A549 (cell line): ENCODE data around the gene PIP5KL1. TPM values are rescaled to one million over a fixed set of nuclear protein-coding genes. Genes with fewer than 3 reads are reported as not detected.

ENCODE experiments used
- ATAC-seq, 2 experiments: fragments of 200-7000 bp in 1 of 2; fragments of >200 bp in 1 of 2; cut with Nextera tagmentation in 1 of 2; cut with Tn5 transposase in 1 of 2; 3 replicates each; pipeline versions ENCODE4 v1.8.0 to v1.9.1; 2018 to 2020; ENCODE audit warnings: mild to moderate bottlenecking in 1 of 2, moderate library complexity in 1 of 2
- CTCF ChIA-PET: fragments of 300-600 bp; sonication (Branson Sonifier 250); formaldehyde crosslinking; extraction: SDS; loops from one replicate; lab custom pipeline; 2021; ENCODE audit warnings: antibody characterized with exemption, inconsistent platforms; lab: Yijun Ruan, JAX
- POLR2A ChIA-PET: fragments of 350-600 bp; formaldehyde crosslinking; extraction: SDS; loops from one replicate; lab custom pipeline; 2021; ENCODE audit warnings: antibody characterized with exemption, inconsistent platforms; lab: Yijun Ruan, JAX
- DNase-seq, 2 experiments: peaks; one replicate each; pipeline versions ENCODE4 v3.0.0 to v3.0.0-alpha.2; 2011 to 2016; ENCODE audit warnings: low read depth in 1 of 2, low spot score in 1 of 2
- FAIRE-seq: peaks from 2 replicates; lab custom pipeline; 2011; peaks lifted over from hg19 to GRCh38; lab: Jason Lieb, UNC
- H3K27ac ChIP-seq, 2 experiments: fragments of >200 bp; sonication (Bioruptor Twin); formaldehyde crosslinking; 3 replicates each; pipeline ENCODE4 v1.5.1; 2016 to 2017
- H3K4me1 ChIP-seq: fragments of >200 bp; sonication (Bioruptor Twin); formaldehyde crosslinking; 3 replicates; pipeline ENCODE4 v1.6.1; 2016
- H3K4me2 ChIP-seq: fragments of >200 bp; sonication (Bioruptor Twin); formaldehyde crosslinking; 3 replicates; pipeline ENCODE4 v1.6.1; 2016
- H3K4me3 ChIP-seq: fragments of >200 bp; sonication (Bioruptor Twin); formaldehyde crosslinking; 3 replicates; pipeline ENCODE4 v1.5.1; 2016
- H3K9me3 ChIP-seq: fragments of >200 bp; sonication (Bioruptor Twin); formaldehyde crosslinking; 3 replicates; pipeline ENCODE4 v1.6.1; 2016
- CBX2 ChIP-seq: fragments of 200-600 bp; sonication (generic); IDR thresholded peaks from 2 replicates; pipeline ENCODE4 v1.6.1; 2016; ENCODE audit warnings: low read depth, mild to moderate bottlenecking, borderline replicate concordance
- FOSB ChIP-seq: fragments of 250-450 bp; sonication (Bioruptor Pico); IDR thresholded peaks from 2 replicates; pipeline ENCODE4 v1.5.0; 2020; ENCODE audit warnings: mild to moderate bottlenecking, moderate library complexity
- FOSL2 ChIP-seq, 2 experiments: fragments of 450-650 bp in 1 of 2; fragments of >200 bp in 1 of 2; sonication (Bioruptor Twin) in 1 of 2; formaldehyde crosslinking; IDR thresholded peaks; 2 replicates each; pipeline versions ENCODE4 v1.5.0 to v1.6.1; 2016 to 2020; ENCODE audit warnings: mild to moderate bottlenecking in 1 of 2, moderate library complexity in 1 of 2
- HEYL ChIP-seq: fragments of 250-450 bp; sonication (Bioruptor Pico); IDR thresholded peaks from 2 replicates; pipeline ENCODE4 v1.8.0; 2021; ENCODE audit warnings: mild to moderate bottlenecking, moderate library complexity
- JUN ChIP-seq, 2 experiments: fragments of >200 bp; sonication (Bioruptor Twin); formaldehyde crosslinking; IDR thresholded peaks; 2 replicates in 1 of 2; 3 replicates in 1 of 2; pipeline ENCODE4 v1.6.1; 2016 to 2017
- KDM1A ChIP-seq: fragments of 200-600 bp; sonication (generic); IDR thresholded peaks from 2 replicates; pipeline ENCODE4 v1.6.1; 2016; ENCODE audit warnings: low read depth, mild to moderate bottlenecking
- MYC ChIP-seq: IDR thresholded peaks from 2 replicates; pipeline ENCODE4 v1.6.1; 2012; ENCODE audit warnings: mild to moderate bottlenecking, inconsistent platforms, low read length, improper control_type of control experiment, borderline replicate concordance
- NFE2L2 ChIP-seq: fragments of 150-350 bp; conservative IDR thresholded peaks from 2 replicates; pipeline ENCODE4 v1.6.1; 2014; ENCODE audit warnings: low read length
- PHF8 ChIP-seq: fragments of 200-600 bp; sonication (generic); IDR thresholded peaks from 2 replicates; pipeline ENCODE4 v1.6.1; 2016; ENCODE audit warnings: low read depth, mild to moderate bottlenecking, antibody characterized with exemption, moderate library complexity, borderline replicate concordance
- POLR2A ChIP-seq: IDR thresholded peaks from 2 replicates; pipeline ENCODE4 v1.6.1; 2012; ENCODE audit warnings: mild to moderate bottlenecking, low read length
- POLR2AphosphoS2 ChIP-seq: conservative IDR thresholded peaks from 2 replicates; pipeline ENCODE4 v1.6.1; 2012; ENCODE audit warnings: low read length, improper control_type of control experiment, inconsistent platforms
- RCOR1 ChIP-seq: fragments of 150-350 bp; IDR thresholded peaks from 2 replicates; pipeline ENCODE4 v1.6.1; 2014; ENCODE audit warnings: antibody characterized with exemption, low read length, low read depth
- RFX5 ChIP-seq: fragments of 450-650 bp; IDR thresholded peaks from 2 replicates; pipeline ENCODE4 v1.7.1; 2014; ENCODE audit warnings: antibody characterized with exemption, mild to moderate bottlenecking, moderate library complexity
- RNF2 ChIP-seq: fragments of 200-600 bp; sonication (generic); IDR thresholded peaks from 2 replicates; pipeline ENCODE4 v1.6.1; 2016; ENCODE audit warnings: low read depth, mild to moderate bottlenecking, antibody characterized with exemption, moderate library complexity, borderline replicate concordance
- SMC3 ChIP-seq: fragments of >200 bp; sonication (Bioruptor Twin); formaldehyde crosslinking; IDR thresholded peaks from 3 replicates; pipeline ENCODE4 v1.6.1; 2018; ENCODE audit warnings: inconsistent platforms
- SREBF2 ChIP-seq: fragments of 450-650 bp; IDR thresholded peaks from 2 replicates; pipeline ENCODE4 v1.6.1; 2014; ENCODE audit warnings: mild to moderate bottlenecking, moderate library complexity
- ZSCAN20 ChIP-seq: fragments of 250-450 bp; sonication (Bioruptor Pico); IDR thresholded peaks from 2 replicates; pipeline ENCODE4 v1.8.0; 2022; ENCODE audit warnings: mild to moderate bottlenecking, moderate library complexity
- WGBS: methylation state at CpG from one replicate; pipeline ENCODE4 v1.1.6; 2017; ENCODE audit errors: missing lambda C conversion rate; 5-methylcytosine and 5-hydroxymethylcytosine counted together
- polyA plus RNA-seq, 4 experiments: library from polyadenylated mRNA; depleted of rRNA in 3 of 4; stranded (reverse); fragments of >200 nt; fragmentation: RNase III in 1 of 4; extraction: RNeasy Plus Mini Kit Qiagen cat#74134 plus additional on column Dnase treatment in 1 of 4; gene quantifications; 2 replicates in 3 of 4; 3 replicates in 1 of 4; pipeline ENCODE4 v1.2.3, GENCODE V29; 2011 to 2017
- TF ChIP-seq, protein P1 (sequence below): fragments of >200 bp; sonication (Bioruptor Twin); formaldehyde crosslinking; IDR thresholded peaks from 3 replicates; pipeline ENCODE4 v1.5.1; 2016
- TF ChIP-seq, protein P2 (sequence below): fragments of 250-450 bp; sonication (Bioruptor Pico); IDR thresholded peaks from 2 replicates; pipeline ENCODE4 v1.5.0; 2020; ENCODE audit warnings: low read depth, mild to moderate bottlenecking, moderate library complexity
- TF ChIP-seq, protein P3 (sequence below): fragments of 250-450 bp; sonication (Bioruptor Pico); IDR thresholded peaks from 2 replicates; pipeline ENCODE4 v1.5.0; 2021; ENCODE audit warnings: mild to moderate bottlenecking, moderate library complexity, borderline replicate concordance
- TF ChIP-seq, protein P4 (sequence below): IDR thresholded peaks from 2 replicates; pipeline ENCODE4 v1.6.1; 2012
- TF ChIP-seq, protein P5 (sequence below): fragments of 200-600 bp; sonication (generic); IDR thresholded peaks from 2 replicates; pipeline ENCODE4 v1.6.1; 2016; ENCODE audit warnings: antibody characterized with exemption, mild to moderate bottlenecking, moderate library complexity
- TF ChIP-seq, protein P6 (sequence below): fragments of >200 bp; sonication (Bioruptor Twin); formaldehyde crosslinking; IDR thresholded peaks from 2 replicates; pipeline ENCODE4 v1.6.1; 2016
- TF ChIP-seq, protein P7 (sequence below): IDR thresholded peaks from 2 replicates; pipeline ENCODE4 v1.6.1; 2012; ENCODE audit warnings: low read depth, borderline replicate concordance
- TF ChIP-seq, protein P8 (sequence below): fragments of >200 bp; sonication (Bioruptor Twin); formaldehyde crosslinking; IDR thresholded peaks from 3 replicates; pipeline ENCODE4 v1.6.1; 2016

PIP5KL1 gene
- polyA plus RNA-seq, 2 of the 4 experiments (the other 2 are of a cell fraction) = 2.4 to 2.5 TPM

DNA sequence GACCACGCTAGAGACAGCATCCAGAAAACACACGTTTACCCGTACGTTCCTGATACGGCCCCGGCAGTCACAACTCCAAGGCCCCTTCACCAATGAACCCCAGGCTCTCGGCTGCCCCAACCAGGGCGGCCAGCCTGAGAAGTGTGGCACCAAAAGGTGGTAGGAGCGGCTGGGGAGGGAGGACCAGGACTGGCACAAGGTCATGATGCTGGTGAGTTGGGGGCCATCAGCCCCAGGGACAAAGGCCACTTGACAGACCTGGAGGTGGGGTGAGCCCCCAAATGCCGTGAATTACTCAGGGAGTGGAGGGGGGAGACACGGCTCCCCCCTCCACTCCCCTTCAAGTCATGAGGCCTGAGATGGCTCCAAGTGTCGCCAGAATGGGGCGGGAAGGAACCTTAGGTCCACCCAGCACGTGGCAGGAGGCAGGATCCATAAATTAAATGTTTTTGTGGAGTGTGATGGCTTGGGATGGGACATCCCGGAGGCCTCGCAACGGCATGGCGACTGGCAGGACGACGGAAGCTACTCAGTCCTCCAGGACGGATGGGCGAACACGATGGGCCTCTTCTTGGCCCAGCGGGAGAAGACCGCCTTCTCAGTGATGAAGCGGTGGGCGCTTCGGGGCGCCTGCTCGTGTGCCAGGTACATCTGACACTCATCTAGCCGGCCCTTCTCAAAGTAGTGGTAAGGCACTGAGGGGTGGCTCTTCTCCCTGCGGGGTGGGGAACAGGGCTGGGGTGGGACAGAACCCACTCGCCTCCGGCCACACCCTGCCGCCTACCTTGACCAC, 22.5 kb downstream of the PIP5KL1 start:
- ChIA-PET POLR2A (no interaction called here), CTCF (interaction anchor here (1.0 to 3.0 kb wide), 3 partner anchors 13 to 63 kb away, joined by 3 to 21 read pairs (median 4); no protein-coding TSS in a partner anchor)
- 89% methylated on average over 34 of the region's 35 CpGs for WGBS
- no peak for DNase-seq
- Histone ChIP-seq H3K27ac (no peak overlapping the region), H3K4me3 (no peak overlapping the region), H3K4me2 (no peak overlapping the region), H3K4me1 (peaks cover 17% of the 10 kb centered on the region), H3K9me3 (no peaks in the 10 kb centered on the region)
- ATAC-seq = no peak
- no peak for FAIRE-seq
- TF ChIP-seq HEYL = no peak
- no peak for TF ChIP-seq JUN (IDR thresholded peaks at IDR 0.05)
- no peak for TF ChIP-seq SREBF2
- TF ChIP-seq, protein P1, sequence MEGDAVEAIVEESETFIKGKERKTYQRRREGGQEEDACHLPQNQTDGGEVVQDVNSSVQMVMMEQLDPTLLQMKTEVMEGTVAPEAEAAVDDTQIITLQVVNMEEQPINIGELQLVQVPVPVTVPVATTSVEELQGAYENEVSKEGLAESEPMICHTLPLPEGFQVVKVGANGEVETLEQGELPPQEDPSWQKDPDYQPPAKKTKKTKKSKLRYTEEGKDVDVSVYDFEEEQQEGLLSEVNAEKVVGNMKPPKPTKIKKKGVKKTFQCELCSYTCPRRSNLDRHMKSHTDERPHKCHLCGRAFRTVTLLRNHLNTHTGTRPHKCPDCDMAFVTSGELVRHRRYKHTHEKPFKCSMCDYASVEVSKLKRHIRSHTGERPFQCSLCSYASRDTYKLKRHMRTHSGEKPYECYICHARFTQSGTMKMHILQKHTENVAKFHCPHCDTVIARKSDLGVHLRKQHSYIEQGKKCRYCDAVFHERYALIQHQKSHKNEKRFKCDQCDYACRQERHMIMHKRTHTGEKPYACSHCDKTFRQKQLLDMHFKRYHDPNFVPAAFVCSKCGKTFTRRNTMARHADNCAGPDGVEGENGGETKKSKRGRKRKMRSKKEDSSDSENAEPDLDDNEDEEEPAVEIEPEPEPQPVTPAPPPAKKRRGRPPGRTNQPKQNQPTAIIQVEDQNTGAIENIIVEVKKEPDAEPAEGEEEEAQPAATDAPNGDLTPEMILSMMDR = no peak
- TF ChIP-seq SMC3 = no peak
- no peak for TF ChIP-seq FOSB (CRISPR knock-in tag)
- TF ChIP-seq NFE2L2 = no peak
- TF ChIP-seq, protein P2, sequence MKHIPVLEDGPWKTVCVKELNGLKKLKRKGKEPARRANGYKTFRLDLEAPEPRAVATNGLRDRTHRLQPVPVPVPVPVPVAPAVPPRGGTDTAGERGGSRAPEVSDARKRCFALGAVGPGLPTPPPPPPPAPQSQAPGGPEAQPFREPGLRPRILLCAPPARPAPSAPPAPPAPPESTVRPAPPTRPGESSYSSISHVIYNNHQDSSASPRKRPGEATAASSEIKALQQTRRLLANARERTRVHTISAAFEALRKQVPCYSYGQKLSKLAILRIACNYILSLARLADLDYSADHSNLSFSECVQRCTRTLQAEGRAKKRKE = no peak
- no peak for TF ChIP-seq ZSCAN20 (CRISPR knock-in tag)

DNA sequence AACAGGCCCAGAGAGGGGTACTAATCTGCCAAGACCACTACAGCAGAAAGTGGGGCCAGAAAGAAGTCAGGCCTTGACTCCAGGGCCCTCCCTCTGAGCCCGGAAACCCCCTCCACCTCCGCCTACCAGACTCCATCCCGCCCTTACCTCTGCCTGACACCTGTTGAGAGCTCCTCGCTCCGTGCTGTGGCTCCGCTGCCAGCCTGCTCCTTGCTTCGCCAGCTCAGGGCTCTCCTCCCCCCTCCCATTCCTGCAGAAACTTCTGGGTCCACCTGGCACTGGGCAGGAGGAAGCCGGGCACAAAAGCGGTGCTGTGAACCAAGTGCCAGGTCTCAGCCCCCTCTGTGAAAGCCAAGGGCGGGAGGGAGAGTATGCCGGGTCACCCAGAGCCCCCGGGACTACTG, 24.8 kb downstream of the PIP5KL1 start:
- no peak for FAIRE-seq
- ATAC-seq = no peak
- 95% methylated on average over 12 of the region's 12 CpGs for WGBS
- no peak overlapping the region for H3K27ac ChIP-seq
- ChIA-PET POLR2A (no interaction called here), CTCF (interaction anchor here (1.3 kb wide), 1 partner anchor 15 kb away, joined by 5 read pairs; no protein-coding TSS in a partner anchor)
- DNase-seq = no peak
- H3K4me3 ChIP-seq = no peak overlapping the region
- no peaks in the 10 kb centered on the region for H3K9me3 ChIP-seq
- H3K4me1 ChIP-seq = peaks cover 19% of the 10 kb centered on the region
- no peak overlapping the region for H3K4me2 ChIP-seq
- no peak for TF ChIP-seq FOSL2 (IDR thresholded peaks at IDR 0.05)
- no peak for TF ChIP-seq FOSL2 (CRISPR knock-in tag; IDR thresholded peaks at IDR 0.05)
- no peak for TF ChIP-seq CBX2
- TF ChIP-seq, protein P3, sequence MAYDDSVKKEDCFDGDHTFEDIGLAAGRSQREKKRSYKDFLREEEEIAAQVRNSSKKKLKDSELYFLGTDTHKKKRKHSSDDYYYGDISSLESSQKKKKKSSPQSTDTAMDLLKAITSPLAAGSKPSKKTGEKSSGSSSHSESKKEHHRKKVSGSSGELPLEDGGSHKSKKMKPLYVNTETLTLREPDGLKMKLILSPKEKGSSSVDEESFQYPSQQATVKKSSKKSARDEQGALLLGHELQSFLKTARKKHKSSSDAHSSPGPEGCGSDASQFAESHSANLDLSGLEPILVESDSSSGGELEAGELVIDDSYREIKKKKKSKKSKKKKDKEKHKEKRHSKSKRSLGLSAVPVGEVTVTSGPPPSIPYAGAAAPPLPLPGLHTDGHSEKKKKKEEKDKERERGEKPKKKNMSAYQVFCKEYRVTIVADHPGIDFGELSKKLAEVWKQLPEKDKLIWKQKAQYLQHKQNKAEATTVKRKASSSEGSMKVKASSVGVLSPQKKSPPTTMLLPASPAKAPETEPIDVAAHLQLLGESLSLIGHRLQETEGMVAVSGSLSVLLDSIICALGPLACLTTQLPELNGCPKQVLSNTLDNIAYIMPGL (CRISPR knock-in tag) = no peak
- TF ChIP-seq POLR2AphosphoS2 = no peak
- no peak for TF ChIP-seq KDM1A
- TF ChIP-seq RFX5 = no peak
- TF ChIP-seq, protein P4, sequence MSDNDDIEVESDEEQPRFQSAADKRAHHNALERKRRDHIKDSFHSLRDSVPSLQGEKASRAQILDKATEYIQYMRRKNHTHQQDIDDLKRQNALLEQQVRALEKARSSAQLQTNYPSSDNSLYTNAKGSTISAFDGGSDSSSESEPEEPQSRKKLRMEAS = no peak
- TF ChIP-seq PHF8 = no peak
- TF ChIP-seq MYC = no peak
- TF ChIP-seq, protein P5, sequence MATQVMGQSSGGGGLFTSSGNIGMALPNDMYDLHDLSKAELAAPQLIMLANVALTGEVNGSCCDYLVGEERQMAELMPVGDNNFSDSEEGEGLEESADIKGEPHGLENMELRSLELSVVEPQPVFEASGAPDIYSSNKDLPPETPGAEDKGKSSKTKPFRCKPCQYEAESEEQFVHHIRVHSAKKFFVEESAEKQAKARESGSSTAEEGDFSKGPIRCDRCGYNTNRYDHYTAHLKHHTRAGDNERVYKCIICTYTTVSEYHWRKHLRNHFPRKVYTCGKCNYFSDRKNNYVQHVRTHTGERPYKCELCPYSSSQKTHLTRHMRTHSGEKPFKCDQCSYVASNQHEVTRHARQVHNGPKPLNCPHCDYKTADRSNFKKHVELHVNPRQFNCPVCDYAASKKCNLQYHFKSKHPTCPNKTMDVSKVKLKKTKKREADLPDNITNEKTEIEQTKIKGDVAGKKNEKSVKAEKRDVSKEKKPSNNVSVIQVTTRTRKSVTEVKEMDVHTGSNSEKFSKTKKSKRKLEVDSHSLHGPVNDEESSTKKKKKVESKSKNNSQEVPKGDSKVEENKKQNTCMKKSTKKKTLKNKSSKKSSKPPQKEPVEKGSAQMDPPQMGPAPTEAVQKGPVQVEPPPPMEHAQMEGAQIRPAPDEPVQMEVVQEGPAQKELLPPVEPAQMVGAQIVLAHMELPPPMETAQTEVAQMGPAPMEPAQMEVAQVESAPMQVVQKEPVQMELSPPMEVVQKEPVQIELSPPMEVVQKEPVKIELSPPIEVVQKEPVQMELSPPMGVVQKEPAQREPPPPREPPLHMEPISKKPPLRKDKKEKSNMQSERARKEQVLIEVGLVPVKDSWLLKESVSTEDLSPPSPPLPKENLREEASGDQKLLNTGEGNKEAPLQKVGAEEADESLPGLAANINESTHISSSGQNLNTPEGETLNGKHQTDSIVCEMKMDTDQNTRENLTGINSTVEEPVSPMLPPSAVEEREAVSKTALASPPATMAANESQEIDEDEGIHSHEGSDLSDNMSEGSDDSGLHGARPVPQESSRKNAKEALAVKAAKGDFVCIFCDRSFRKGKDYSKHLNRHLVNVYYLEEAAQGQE = no peak
- no peak for TF ChIP-seq POLR2A
- TF ChIP-seq, protein P6, sequence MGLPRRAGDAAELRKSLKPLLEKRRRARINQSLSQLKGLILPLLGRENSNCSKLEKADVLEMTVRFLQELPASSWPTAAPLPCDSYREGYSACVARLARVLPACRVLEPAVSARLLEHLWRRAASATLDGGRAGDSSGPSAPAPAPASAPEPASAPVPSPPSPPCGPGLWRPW = no peak
- no peak for TF ChIP-seq SREBF2
- TF ChIP-seq RCOR1 = no peak
- no peak for TF ChIP-seq RNF2
- TF ChIP-seq ZSCAN20 (CRISPR knock-in tag) = no peak
- TF ChIP-seq, protein P7, sequence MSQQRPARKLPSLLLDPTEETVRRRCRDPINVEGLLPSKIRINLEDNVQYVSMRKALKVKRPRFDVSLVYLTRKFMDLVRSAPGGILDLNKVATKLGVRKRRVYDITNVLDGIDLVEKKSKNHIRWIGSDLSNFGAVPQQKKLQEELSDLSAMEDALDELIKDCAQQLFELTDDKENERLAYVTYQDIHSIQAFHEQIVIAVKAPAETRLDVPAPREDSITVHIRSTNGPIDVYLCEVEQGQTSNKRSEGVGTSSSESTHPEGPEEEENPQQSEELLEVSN = no peak
- TF ChIP-seq, protein P8, sequence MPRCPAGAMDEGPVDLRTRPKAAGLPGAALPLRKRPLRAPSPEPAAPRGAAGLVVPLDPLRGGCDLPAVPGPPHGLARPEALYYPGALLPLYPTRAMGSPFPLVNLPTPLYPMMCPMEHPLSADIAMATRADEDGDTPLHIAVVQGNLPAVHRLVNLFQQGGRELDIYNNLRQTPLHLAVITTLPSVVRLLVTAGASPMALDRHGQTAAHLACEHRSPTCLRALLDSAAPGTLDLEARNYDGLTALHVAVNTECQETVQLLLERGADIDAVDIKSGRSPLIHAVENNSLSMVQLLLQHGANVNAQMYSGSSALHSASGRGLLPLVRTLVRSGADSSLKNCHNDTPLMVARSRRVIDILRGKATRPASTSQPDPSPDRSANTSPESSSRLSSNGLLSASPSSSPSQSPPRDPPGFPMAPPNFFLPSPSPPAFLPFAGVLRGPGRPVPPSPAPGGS = no peak
